ENCODE measurements around the gene ABHD1.

- TF ChIP-seq PATZ1 (CRISPR knock-in tag; IDR thresholded peaks at IDR 0.05; ENCODE audit: borderline replicate concordance) (no peak), ARNTL (CRISPR knock-in tag; IDR thresholded peaks at IDR 0.05; ENCODE audit: borderline replicate concordance, low read depth) (no peak), ZFP30 (CRISPR knock-in tag; IDR thresholded peaks at IDR 0.05) (no peak), ZFP3 (CRISPR knock-in tag; IDR thresholded peaks at IDR 0.05) (no peak), SNAI2 (CRISPR knock-in tag; IDR thresholded peaks at IDR 0.05) (no peak), ZNF8 (CRISPR knock-in tag; IDR thresholded peaks at IDR 0.05) (no peak), RARB (CRISPR knock-in tag; IDR thresholded peaks at IDR 0.05) (no peak), CREB5 (CRISPR knock-in tag; IDR thresholded peaks at IDR 0.05; ENCODE audit: low read depth) (no peak), ISL1 (CRISPR knock-in tag; IDR thresholded peaks at IDR 0.05) (no peak), TOX (CRISPR knock-in tag; IDR thresholded peaks at IDR 0.05; ENCODE audit: borderline replicate concordance) (no peak), CSRNP3 (CRISPR knock-in tag; IDR thresholded peaks at IDR 0.05) (no peak), BACH2 (CRISPR knock-in tag; IDR thresholded peaks at IDR 0.05; ENCODE audit: borderline replicate concordance) (no peak), TSHZ2 (CRISPR knock-in tag; IDR thresholded peaks at IDR 0.05) (no peak), POU6F1 (CRISPR knock-in tag; IDR thresholded peaks at IDR 0.05; ENCODE audit: borderline replicate concordance, low read depth) (no peak)
Measured at GRCh38 chr2:27084297-27085061, 39.1 kb upstream of the ABHD1 start.
